BJ (cell line): ENCODE measurements around the gene CRADD. TPM values are rescaled to one million over a fixed set of nuclear protein-coding genes. Genes with fewer than 3 reads are reported as not detected.
"Not testable (repeated sequence)": the region's sequence is repeated elsewhere in the genome, so short reads cannot be mapped to it uniquely, and the experiment has no call there.

Experiments used
- CTCF ChIA-PET: fragments of 350-600 bp; formaldehyde crosslinking; extraction: SDS; loops from one replicate; lab custom pipeline; 2021; ENCODE audit warnings: antibody characterized with exemption, inconsistent platforms; lab: Yijun Ruan, JAX
- POLR2A ChIA-PET: fragments of 300-600 bp; sonication (Branson Sonifier 250); formaldehyde crosslinking; extraction: SDS; loops from one replicate; lab custom pipeline; 2021; ENCODE audit warnings: antibody characterized with exemption; lab: Charles Lee
- DNase-seq: peaks from one replicate; pipeline ENCODE4 v3.0.0-alpha.2; 2011; ENCODE audit warnings: low read depth
- H3K27me3 ChIP-seq: 2 replicates; pipeline ENCODE4 v1.6.0; 2011; ENCODE audit warnings: low read length; ENCODE audit not compliant: control insufficient read depth, insufficient read depth
- H3K36me3 ChIP-seq: 2 replicates; pipeline ENCODE4 v1.5.1; 2011; ENCODE audit warnings: low read length; ENCODE audit not compliant: control insufficient read depth, insufficient read depth
- H3K4me3 ChIP-seq: 2 replicates; pipeline ENCODE4 v1.5.1; 2011; ENCODE audit warnings: low read depth, mild to moderate bottlenecking, control low read depth, low read length
- CTCF ChIP-seq: IDR thresholded peaks from 2 replicates; pipeline ENCODE4 v1.5.1; 2011; ENCODE audit warnings: low read depth, mild to moderate bottlenecking, control low read depth, inconsistent platforms, low read length, moderate library complexity; ENCODE audit not compliant: insufficient read depth
- polyA plus RNA-seq: library from polyadenylated mRNA; depleted of rRNA; stranded (reverse); fragments of >200 nt; gene quantifications from 2 replicates; pipeline ENCODE4 v1.2.3, GENCODE V29; 2011

The CRADD gene
- polyA plus RNA-seq, 1 experiment = 16.6 TPM

GRCh38 chr12:93794738-93795137 is 117.6 kb downstream of the CRADD start:
- Histone ChIP-seq H3K27me3 (no peaks in the 10 kb centered on the region), H3K36me3 (no peaks in the 10 kb centered on the region), H3K4me3 (no peak overlapping the region)
- no peak for TF ChIP-seq CTCF
- ChIA-PET POLR2A (no interaction called here), CTCF (interaction anchor here (1.0 kb wide), 1 partner anchor 9 kb away, joined by 3 read pairs; no protein-coding TSS in a partner anchor)
- no peak for DNase-seq

- Histone ChIP-seq H3K27me3 (no peaks in the 10 kb centered on the region), H3K36me3 (no peaks in the 10 kb centered on the region), H3K4me3 (no peak overlapping the region)
- ChIA-PET POLR2A (no interaction called here), CTCF (interaction anchor here (1.0 to 1.1 kb wide), 2 partner anchors 8 to 299 kb away, joined by 3 read pairs; no protein-coding TSS in a partner anchor)
- DNase-seq = no peak
- no peak for TF ChIP-seq CTCF
Measured at GRCh38 chr12:93795352-93795751, 118.2 kb downstream of the CRADD start.

GRCh38 chr12:93796729-93797128 is 119.6 kb downstream of the CRADD start:
- no peaks in the 10 kb centered on the region for H3K27me3 ChIP-seq
- CTCF ChIA-PET = interaction anchor here (1.7 kb wide), 1 partner anchor 305 kb away, joined by 6 read pairs; no protein-coding TSS in a partner anchor
- no peak overlapping the region for H3K4me3 ChIP-seq
- TF ChIP-seq CTCF = no peak
- H3K36me3 ChIP-seq = no peaks in the 10 kb centered on the region
- POLR2A ChIA-PET = no interaction called here
- no peak for DNase-seq

- ChIA-PET CTCF (interaction anchor here (1.1 kb wide), 1 partner anchor 34 kb away, joined by 3 read pairs; no protein-coding TSS in a partner anchor), POLR2A (no interaction called here)
- Histone ChIP-seq H3K4me3 (no peak overlapping the region), H3K27me3 (no peaks in the 10 kb centered on the region), H3K36me3 (no peaks in the 10 kb centered on the region)
- DNase-seq = no peak
- no peak for TF ChIP-seq CTCF
Measured at GRCh38 chr12:93798279-93799151, 121.3 kb downstream of the CRADD start.

GRCh38 chr12:93801666-93802065 is 124.5 kb downstream of the CRADD start:
- CTCF ChIA-PET = interaction anchor here (1.5 to 3.6 kb wide), 6 partner anchors 9 to 300 kb away, joined by 4 to 31 read pairs (median 8); no protein-coding TSS in a partner anchor
- DNase-seq, H3K27me3 ChIP-seq, H3K36me3 ChIP-seq, H3K4me3 ChIP-seq, POLR2A ChIA-PET: not testable (repeated sequence)
